OCI-LY3 (cell line): ENCODE data around the gene ICOS.
A peak's percentile ranks its signal among the peaks of the same experiment; 100 is the strongest.

Source experiments
- CTCF ChIP-seq: fragments of 200-600, 300-600 bp; sonication (generic); IDR thresholded peaks from 2 replicates; pipeline ENCODE4 v1.5.1; 2014; ENCODE audit warnings: antibody characterized with exemption, low read length, low read depth
- EZH2phosphoT487 ChIP-seq: fragments of 200-600 bp; shearing (Covaris generic); IDR thresholded peaks from 2 replicates; pipeline ENCODE4 v1.6.1; 2018; ENCODE audit warnings: antibody characterized with exemption, mixed run types, low read depth

DNA sequence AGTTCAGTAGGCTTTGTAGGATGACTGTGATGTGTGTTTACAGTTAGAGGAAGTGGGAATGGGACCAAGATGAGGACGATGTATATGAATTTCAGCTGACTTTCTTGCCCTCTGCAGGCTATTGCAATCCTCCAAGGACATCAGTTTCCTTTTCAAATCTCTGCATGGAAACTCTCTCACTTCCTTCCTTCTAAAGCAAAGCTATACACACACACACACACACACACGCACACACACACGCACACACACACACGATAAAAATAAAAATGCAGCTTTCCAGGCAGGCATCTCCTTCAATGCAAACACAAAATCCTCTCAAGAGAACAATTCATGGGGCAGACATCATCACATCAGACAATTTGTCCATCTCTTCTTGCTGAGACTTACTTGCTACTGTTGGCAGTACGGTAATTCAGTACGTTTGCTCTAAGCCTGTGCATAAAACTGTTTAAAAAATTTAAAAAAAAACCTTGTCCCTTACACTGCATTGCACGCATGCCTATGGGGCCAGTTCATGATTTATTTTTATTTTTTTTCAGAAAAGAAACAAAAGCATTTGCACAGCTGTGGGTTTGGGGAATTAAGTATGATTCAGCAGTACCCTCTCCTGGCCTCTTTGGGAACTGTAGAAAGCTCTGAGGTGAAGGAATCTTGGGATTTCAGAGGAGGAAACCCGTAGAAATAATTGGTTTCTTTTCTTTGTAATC lies 27.1 kb upstream of the ICOS start:
- TF ChIP-seq EZH2phosphoT487 (no peak), CTCF (peak; percentile 87)
